ENCODE results near the gene TRIM24.

Gene TRIM24

DNA sequence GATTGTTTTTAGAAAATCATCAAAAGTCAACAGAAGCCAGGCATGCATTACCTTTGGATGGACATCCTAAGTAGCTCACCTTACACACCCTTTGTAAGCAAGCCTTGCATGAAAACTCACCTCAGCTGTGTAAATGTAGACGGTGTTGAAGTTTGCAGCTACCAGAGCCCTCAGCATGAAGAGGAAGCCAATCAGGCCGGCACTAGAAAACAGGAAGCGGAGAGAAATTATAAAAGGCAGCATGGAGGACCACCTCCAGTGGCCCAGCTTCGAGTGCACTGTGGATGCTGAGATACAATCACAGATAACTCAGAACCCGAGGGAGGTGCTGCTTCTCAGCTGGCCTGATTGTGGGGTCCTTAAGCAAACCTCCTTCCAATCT, 165.8 kb downstream of the TRIM24 start:
- no peak for DNase-seq (ENCODE audit: low read depth)

DNA sequence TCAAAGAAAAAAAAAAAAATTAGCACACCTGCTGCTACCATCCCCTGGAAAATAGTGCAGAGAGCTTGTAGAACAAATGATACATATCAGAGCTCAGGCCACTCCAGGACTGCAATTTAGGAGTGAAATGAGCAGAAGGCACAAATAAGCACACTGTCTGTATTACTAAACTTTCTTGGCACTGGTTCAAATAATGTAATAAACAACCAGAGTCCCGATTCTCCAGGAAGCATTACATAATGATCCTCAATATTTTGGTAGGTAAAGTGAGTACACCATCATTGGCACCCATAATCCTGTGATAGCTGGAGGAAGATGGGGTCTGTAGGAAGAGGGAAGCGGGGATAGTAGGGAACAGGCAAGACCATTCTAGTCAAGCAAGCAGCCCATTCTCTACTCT, 166.8 kb downstream of the TRIM24 start:
- DNase-seq (ENCODE audit: low read depth), result no peak

- DNase-seq (ENCODE audit: low read depth), result no peak
Observed at GRCh38 chr7:138627361-138627760, 167.3 kb downstream of the TRIM24 start.

GRCh38 chr7:138630059-138630610, 170.1 kb downstream of the TRIM24 start:
- no peak for DNase-seq (ENCODE audit: low read depth)

DNA sequence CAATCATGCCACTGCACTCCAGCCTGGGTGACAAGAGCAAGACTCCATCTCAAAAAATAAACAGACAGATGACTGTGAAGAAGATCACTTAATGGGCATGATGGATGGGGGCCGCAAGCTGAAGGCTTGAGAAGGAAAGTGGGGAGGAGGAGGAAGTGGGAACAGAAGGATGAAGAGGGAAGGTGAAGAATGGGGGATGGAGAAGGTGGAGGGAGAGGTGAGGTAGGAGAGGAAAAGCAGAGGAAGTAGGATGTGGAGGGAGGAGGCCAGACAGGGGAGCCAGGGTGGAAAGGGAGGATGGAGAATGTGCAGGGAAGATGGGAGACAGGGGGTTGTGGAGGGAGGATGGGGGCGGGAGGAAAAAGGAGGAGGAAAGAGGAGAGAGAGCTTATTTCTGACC, 172.3 kb downstream of the TRIM24 start:
- DNase-seq (ENCODE audit: low read depth), result no peak

DNA sequence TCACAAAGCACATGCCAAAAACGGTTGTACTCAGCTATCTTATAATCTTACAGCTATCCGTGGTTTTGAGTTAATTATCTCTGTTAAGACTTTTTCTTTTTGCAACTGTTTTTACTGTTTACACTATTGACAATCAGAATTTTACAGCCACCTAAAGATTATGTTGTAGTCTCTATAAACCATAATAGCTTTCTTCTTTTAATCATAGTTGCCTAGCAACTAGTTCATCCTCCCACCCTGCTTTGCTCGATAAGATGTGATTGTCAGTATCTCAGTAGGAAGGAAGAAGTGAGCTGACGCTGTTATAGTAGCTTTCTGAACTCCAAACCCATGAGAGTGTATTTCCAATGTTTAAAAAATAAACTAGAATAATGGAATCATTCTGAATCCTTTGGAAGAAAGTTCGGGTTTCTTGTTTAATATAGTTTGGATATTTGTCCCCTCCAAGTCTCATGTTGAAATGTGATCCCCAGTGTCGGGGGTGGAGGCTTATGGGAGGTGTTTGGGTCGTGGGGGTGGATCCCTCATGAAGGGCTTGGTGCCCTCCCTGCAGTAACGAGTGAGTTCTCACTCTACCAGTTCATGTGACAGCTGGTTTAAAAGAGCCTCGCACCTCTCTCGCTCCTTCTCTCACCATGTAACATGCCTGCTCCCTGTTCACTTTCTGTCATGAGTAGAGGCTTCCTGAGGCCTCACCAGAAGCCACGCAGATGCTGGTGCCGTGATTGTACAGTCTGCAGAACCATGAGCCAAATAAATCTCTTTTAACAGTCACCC, 173.0 kb downstream of the TRIM24 start:
- no peak for DNase-seq (ENCODE audit: low read depth)
